ENCODE data around the gene NME8. TPM values are rescaled to one million over a fixed set of nuclear protein-coding genes. Genes with fewer than 3 reads are reported as not detected.

NME8 gene
- total RNA-seq, 1 experiment from 2014 or later: not detected

GRCh38 chr7:37942934-37943610 is 94.7 kb downstream of the NME8 start:
- intact Hi-C loops (cut with micrococcal nuclease): no loop called here
- ATAC-seq (peak; percentile 66), DNase-seq (ENCODE audit: low read depth, low spot score) (no peak)
- ChIA-PET RAD21 (ENCODE audit: low non-redundant PET in 1 of 2, low total read pairs in 2 of 2, uncharacterized antibody in 2 of 2, unreplicated experiment in 2 of 2) (no interaction called here), POLR2A (no interaction called here), CTCF (no interaction called here)
- H3K9me2 ChIP-seq (ENCODE audit: insufficient read depth): no peaks in the 10 kb centered on the region
- no peaks in the 10 kb centered on the region for H3K9me3 ChIP-seq (ENCODE audit: control insufficient read depth in 1 of 2, insufficient read depth in 1 of 2, low read depth in 1 of 2, low read length in 2 of 2)
- BruUV-seq (replicated peaks): no TSS peak
- H3K4me3 ChIP-seq (replicated peaks in 1 of 2; ENCODE audit: low read depth in 1 of 2, low read length in 2 of 2): no peak overlapping the region
- H3K27ac ChIP-seq (ENCODE audit: low read depth, low read length): no peak overlapping the region
- no peaks in the 10 kb centered on the region for H4K20me1 ChIP-seq (ENCODE audit: insufficient read depth)
- TF ChIP-seq CTCF (IDR thresholded peaks at IDR 0.05 in 2 of 3, conservative IDR thresholded peaks at IDR 0.05 in 1 of 3; ENCODE audit: borderline replicate concordance in 1 of 3, insufficient read depth in 1 of 3, low read depth in 2 of 3, low read length in 2 of 3) (no peak), TCF7L2 (IDR thresholded peaks at IDR 0.05; ENCODE audit: borderline replicate concordance, extremely low read depth, insufficient read depth, insufficient read length) (peak; percentile 46), CBX3 (IDR thresholded peaks at IDR 0.05; ENCODE audit: low read depth) (no peak), RAD21 (IDR thresholded peaks at IDR 0.05; ENCODE audit: low read depth) (no peak), ZNF274 (IDR thresholded peaks at IDR 0.05; ENCODE audit: low read depth, low read length) (no peak), YY1 (IDR thresholded peaks at IDR 0.05; ENCODE audit: extremely low read depth, insufficient replicate concordance, low read depth, low read length) (no peak), MAX (IDR thresholded peaks at IDR 0.05) (no peak), ELF1 (IDR thresholded peaks at IDR 0.05; ENCODE audit: borderline replicate concordance, low read depth) (no peak)
- H3K4me2 ChIP-seq (ENCODE audit: low read length): peak overlapping the region; percentile 29
- no peak overlapping the region for H3K9ac ChIP-seq (ENCODE audit: low read length)
- no peaks in the 10 kb centered on the region for H3K36me3 ChIP-seq (ENCODE audit: control insufficient read depth in 1 of 2, insufficient read depth in 2 of 2, low read length in 2 of 2)
- no peaks in the 10 kb centered on the region for H3K27me3 ChIP-seq (ENCODE audit: insufficient read depth, low read length)
- H3K79me2 ChIP-seq (ENCODE audit: insufficient read depth, low read length): peaks cover 16% of the 10 kb centered on the region; the same call in 1 of the 2 replicates
- H3K4me1 ChIP-seq (ENCODE audit: control insufficient read depth in 1 of 2, insufficient read depth in 2 of 2, low read length in 2 of 2): peaks cover 9 to 14% of the 10 kb centered on the region in 2 experiments
- H2AFZ ChIP-seq (ENCODE audit: low read depth, low read length, poor library complexity, severe bottlenecking): no peak overlapping the region
